ENCODE measurements around the gene PCIF1. TPM values are rescaled to one million over a fixed set of nuclear protein-coding genes. Genes with fewer than 3 reads are reported as not detected.
A peak's percentile ranks its signal among the peaks of the same experiment; 100 is the strongest.

Gene PCIF1
- total RNA-seq, 6 experiments from 2014 or later: 14.8 to 23.1 (median 19.5) TPM

GRCh38 chr20:45963059-45964005 is 28.8 kb downstream of the PCIF1 start:
- Mint-ChIP-seq H3K9me3 (no peaks in the 10 kb centered on the region), H3K27ac (no peak overlapping the region), H3K4me3 (no peak overlapping the region), H3K36me3 (ENCODE audit: low read depth) (peaks cover 23% of the 10 kb centered on the region), H3K27me3 (ENCODE audit: insufficient read depth) (no peaks in the 10 kb centered on the region), H3K4me1 (ENCODE audit: low read depth) (no peaks in the 10 kb centered on the region)
- peak; percentile 44 for DNase-seq
- peak; percentile 66 for TF ChIP-seq CTCF (IDR thresholded peaks at IDR 0.05)

GRCh38 chr20:45964006-45964400 is 29.5 kb downstream of the PCIF1 start:
- Mint-ChIP-seq H3K36me3 (ENCODE audit: low read depth) (peaks cover 18% of the 10 kb centered on the region), H3K27ac (no peak overlapping the region), H3K27me3 (ENCODE audit: insufficient read depth) (no peaks in the 10 kb centered on the region), H3K4me3 (no peak overlapping the region), H3K4me1 (ENCODE audit: low read depth) (peaks cover 5% of the 10 kb centered on the region), H3K9me3 (no peaks in the 10 kb centered on the region)
- no peak for TF ChIP-seq CTCF (IDR thresholded peaks at IDR 0.05)
- DNase-seq: no peak

GRCh38 chr20:45965169-45966002 is 30.9 kb downstream of the PCIF1 start:
- Mint-ChIP-seq H3K27me3 (ENCODE audit: insufficient read depth) (no peaks in the 10 kb centered on the region), H3K4me3 (no peak overlapping the region), H3K27ac (no peak overlapping the region), H3K36me3 (ENCODE audit: low read depth) (peaks cover 13% of the 10 kb centered on the region), H3K9me3 (no peaks in the 10 kb centered on the region), H3K4me1 (ENCODE audit: low read depth) (peaks cover 19% of the 10 kb centered on the region)
- DNase-seq: no peak
- TF ChIP-seq CTCF (IDR thresholded peaks at IDR 0.05): no peak

GRCh38 chr20:45967551-45968080 is 33.1 kb downstream of the PCIF1 start:
- Mint-ChIP-seq H3K36me3 (ENCODE audit: low read depth) (peaks cover 13% of the 10 kb centered on the region), H3K4me3 (no peak overlapping the region), H3K27me3 (ENCODE audit: insufficient read depth) (peaks cover 4% of the 10 kb centered on the region), H3K9me3 (no peaks in the 10 kb centered on the region), H3K4me1 (ENCODE audit: low read depth) (peaks cover 28% of the 10 kb centered on the region), H3K27ac (no peak overlapping the region)
- DNase-seq: no peak
- no peak for TF ChIP-seq CTCF (IDR thresholded peaks at IDR 0.05)

GRCh38 chr20:45968081-45968671 is 33.7 kb downstream of the PCIF1 start:
- Mint-ChIP-seq H3K27ac (no peak overlapping the region; the same call in 1 of the 2 replicates), H3K4me3 (no peak overlapping the region), H3K27me3 (ENCODE audit: insufficient read depth) (peaks cover 4% of the 10 kb centered on the region), H3K4me1 (ENCODE audit: low read depth) (peaks cover 31% of the 10 kb centered on the region), H3K9me3 (no peaks in the 10 kb centered on the region), H3K36me3 (ENCODE audit: low read depth) (peaks cover 10% of the 10 kb centered on the region)
- no peak for DNase-seq
- TF ChIP-seq CTCF (IDR thresholded peaks at IDR 0.05): no peak

All from HFFc6 (cell line).